Neural progenitor cell (in vitro differentiated cells): Measurements from ENCODE around the gene MAP7D3.

Experiments
- CTCF ChIP-seq: fragments of 200-600 bp; sonication (generic); IDR thresholded peaks from 2 replicates; pipeline ENCODE4 v1.5.1; 2017; ENCODE audit warnings: antibody characterized with exemption, mild to moderate bottlenecking
- EZH2 ChIP-seq: fragments of 200-600 bp; sonication (generic); IDR thresholded peaks from 2 replicates; pipeline ENCODE4 v1.6.1; 2017; ENCODE audit warnings: antibody characterized with exemption, mild to moderate bottlenecking, moderate library complexity
- EZH2phosphoT487 ChIP-seq: fragments of 200-600 bp; sonication (generic); IDR thresholded peaks from 2 replicates; pipeline ENCODE4 v1.6.1; 2017; ENCODE audit warnings: antibody characterized with exemption

GRCh38 chrX:136221851-136222513 is 29.2 kb downstream of the MAP7D3 start:
- TF ChIP-seq CTCF (no peak), EZH2 (no peak), EZH2phosphoT487 (no peak)
